ENCODE results near the gene CIB2. TPM values are rescaled to one million over a fixed set of nuclear protein-coding genes. Genes with fewer than 3 reads are reported as not detected.

Gene CIB2
- total and polyA plus RNA-seq, 2 experiments from 2014 or later: 59.5 to 64.4 TPM

DNA sequence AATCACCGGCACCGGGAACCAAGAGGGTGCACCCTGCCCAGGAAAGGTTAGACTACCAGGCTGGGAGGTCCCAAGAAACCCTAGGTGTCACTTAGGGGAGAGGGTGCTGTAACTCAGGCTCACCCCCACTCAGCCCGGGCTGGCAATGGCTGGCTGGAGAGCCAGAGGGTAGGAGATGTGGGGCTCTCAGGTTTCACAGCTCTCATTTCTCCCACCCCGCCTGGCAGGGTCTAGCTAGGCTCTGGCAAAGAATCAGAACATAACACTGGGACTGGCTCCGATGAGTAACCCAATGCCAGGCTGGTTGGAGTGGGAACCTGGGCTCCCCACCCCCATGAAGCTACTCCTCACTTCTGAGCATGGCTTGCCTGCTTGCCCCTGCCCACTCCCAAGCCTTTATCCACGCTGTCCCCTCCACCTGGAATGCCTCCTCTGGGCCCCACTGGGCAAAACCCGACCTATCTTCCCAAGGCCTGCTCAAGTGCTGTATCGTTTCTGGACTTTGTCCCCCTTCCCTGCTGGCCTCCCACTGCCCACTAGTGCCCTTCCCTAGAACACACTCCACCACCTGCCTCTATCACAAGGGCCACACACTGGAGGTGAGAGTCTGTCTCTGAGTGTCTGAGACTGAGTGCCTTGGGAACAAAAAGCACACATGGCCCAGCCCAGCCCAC, 2.0 kb downstream of the CIB2 start:
- no peak overlapping the region; the same call in 1 of the 3 replicates for H3K4me3 Mint-ChIP-seq
- Histone ChIP-seq H3K4me1 (ENCODE audit: insufficient read depth) (peaks cover 20% of the 10 kb centered on the region; the same call in 1 of the 2 replicates), H3K36me3 (ENCODE audit: insufficient read depth) (no peaks in the 10 kb centered on the region), H2AFZ (no peak overlapping the region), H3F3A (replicated peaks; ENCODE audit: low read depth) (0 out of 2 replicates have a peak, but pooled peaks cover 6% of the 10 kb centered on the region), H3K79me2 (replicated peaks; ENCODE audit: insufficient read depth) (peaks cover 3% of the 10 kb centered on the region; the same call in 1 of the 2 replicates), H3K27ac (ENCODE audit: low read depth) (no peak overlapping the region), H3K9me2 (ENCODE audit: insufficient read depth) (no peaks in the 10 kb centered on the region), H3K4me2 (peak overlapping the region; percentile 51; the same call in 1 of the 2 replicates), H3K4me3 (no peak overlapping the region), H3K27me3 (ENCODE audit: insufficient read depth) (no peaks in the 10 kb centered on the region), H4K20me1 (replicated peaks; ENCODE audit: insufficient read depth) (no peaks in the 10 kb centered on the region; the same call in 1 of the 2 replicates)
- no peaks in the 10 kb centered on the region for H3K9me3 Mint-ChIP-seq
- TF ChIP-seq POLR2AphosphoS5 (IDR thresholded peaks at IDR 0.05; ENCODE audit: low read depth): no peak
- TF ChIP-seq, protein P1, sequence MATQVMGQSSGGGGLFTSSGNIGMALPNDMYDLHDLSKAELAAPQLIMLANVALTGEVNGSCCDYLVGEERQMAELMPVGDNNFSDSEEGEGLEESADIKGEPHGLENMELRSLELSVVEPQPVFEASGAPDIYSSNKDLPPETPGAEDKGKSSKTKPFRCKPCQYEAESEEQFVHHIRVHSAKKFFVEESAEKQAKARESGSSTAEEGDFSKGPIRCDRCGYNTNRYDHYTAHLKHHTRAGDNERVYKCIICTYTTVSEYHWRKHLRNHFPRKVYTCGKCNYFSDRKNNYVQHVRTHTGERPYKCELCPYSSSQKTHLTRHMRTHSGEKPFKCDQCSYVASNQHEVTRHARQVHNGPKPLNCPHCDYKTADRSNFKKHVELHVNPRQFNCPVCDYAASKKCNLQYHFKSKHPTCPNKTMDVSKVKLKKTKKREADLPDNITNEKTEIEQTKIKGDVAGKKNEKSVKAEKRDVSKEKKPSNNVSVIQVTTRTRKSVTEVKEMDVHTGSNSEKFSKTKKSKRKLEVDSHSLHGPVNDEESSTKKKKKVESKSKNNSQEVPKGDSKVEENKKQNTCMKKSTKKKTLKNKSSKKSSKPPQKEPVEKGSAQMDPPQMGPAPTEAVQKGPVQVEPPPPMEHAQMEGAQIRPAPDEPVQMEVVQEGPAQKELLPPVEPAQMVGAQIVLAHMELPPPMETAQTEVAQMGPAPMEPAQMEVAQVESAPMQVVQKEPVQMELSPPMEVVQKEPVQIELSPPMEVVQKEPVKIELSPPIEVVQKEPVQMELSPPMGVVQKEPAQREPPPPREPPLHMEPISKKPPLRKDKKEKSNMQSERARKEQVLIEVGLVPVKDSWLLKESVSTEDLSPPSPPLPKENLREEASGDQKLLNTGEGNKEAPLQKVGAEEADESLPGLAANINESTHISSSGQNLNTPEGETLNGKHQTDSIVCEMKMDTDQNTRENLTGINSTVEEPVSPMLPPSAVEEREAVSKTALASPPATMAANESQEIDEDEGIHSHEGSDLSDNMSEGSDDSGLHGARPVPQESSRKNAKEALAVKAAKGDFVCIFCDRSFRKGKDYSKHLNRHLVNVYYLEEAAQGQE (IDR thresholded peaks at IDR 0.05; ENCODE audit: unreplicated experiment): no peak
- no peak for TF ChIP-seq JUNB (IDR thresholded peaks at IDR 0.05; ENCODE audit: unreplicated experiment)
- no peak for TF ChIP-seq NANOG (IDR thresholded peaks at IDR 0.05; ENCODE audit: borderline replicate concordance)
- no peak for TF ChIP-seq STAT1 (IDR thresholded peaks at IDR 0.05; ENCODE audit: unreplicated experiment)
- TF ChIP-seq EZH2phosphoT487 (IDR thresholded peaks at IDR 0.05; ENCODE audit: unreplicated experiment): no peak
- TF ChIP-seq EZH2 (IDR thresholded peaks at IDR 0.05; ENCODE audit: low read depth, unreplicated experiment): no peak
- TF ChIP-seq, protein P2, sequence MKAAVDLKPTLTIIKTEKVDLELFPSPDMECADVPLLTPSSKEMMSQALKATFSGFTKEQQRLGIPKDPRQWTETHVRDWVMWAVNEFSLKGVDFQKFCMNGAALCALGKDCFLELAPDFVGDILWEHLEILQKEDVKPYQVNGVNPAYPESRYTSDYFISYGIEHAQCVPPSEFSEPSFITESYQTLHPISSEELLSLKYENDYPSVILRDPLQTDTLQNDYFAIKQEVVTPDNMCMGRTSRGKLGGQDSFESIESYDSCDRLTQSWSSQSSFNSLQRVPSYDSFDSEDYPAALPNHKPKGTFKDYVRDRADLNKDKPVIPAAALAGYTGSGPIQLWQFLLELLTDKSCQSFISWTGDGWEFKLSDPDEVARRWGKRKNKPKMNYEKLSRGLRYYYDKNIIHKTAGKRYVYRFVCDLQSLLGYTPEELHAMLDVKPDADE (IDR thresholded peaks at IDR 0.05): no peak
- TF ChIP-seq, protein P3, sequence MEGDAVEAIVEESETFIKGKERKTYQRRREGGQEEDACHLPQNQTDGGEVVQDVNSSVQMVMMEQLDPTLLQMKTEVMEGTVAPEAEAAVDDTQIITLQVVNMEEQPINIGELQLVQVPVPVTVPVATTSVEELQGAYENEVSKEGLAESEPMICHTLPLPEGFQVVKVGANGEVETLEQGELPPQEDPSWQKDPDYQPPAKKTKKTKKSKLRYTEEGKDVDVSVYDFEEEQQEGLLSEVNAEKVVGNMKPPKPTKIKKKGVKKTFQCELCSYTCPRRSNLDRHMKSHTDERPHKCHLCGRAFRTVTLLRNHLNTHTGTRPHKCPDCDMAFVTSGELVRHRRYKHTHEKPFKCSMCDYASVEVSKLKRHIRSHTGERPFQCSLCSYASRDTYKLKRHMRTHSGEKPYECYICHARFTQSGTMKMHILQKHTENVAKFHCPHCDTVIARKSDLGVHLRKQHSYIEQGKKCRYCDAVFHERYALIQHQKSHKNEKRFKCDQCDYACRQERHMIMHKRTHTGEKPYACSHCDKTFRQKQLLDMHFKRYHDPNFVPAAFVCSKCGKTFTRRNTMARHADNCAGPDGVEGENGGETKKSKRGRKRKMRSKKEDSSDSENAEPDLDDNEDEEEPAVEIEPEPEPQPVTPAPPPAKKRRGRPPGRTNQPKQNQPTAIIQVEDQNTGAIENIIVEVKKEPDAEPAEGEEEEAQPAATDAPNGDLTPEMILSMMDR (conservative IDR thresholded peaks at IDR 0.05; ENCODE audit: low read depth in 2 of 2): no peak
- TF ChIP-seq, protein P4, sequence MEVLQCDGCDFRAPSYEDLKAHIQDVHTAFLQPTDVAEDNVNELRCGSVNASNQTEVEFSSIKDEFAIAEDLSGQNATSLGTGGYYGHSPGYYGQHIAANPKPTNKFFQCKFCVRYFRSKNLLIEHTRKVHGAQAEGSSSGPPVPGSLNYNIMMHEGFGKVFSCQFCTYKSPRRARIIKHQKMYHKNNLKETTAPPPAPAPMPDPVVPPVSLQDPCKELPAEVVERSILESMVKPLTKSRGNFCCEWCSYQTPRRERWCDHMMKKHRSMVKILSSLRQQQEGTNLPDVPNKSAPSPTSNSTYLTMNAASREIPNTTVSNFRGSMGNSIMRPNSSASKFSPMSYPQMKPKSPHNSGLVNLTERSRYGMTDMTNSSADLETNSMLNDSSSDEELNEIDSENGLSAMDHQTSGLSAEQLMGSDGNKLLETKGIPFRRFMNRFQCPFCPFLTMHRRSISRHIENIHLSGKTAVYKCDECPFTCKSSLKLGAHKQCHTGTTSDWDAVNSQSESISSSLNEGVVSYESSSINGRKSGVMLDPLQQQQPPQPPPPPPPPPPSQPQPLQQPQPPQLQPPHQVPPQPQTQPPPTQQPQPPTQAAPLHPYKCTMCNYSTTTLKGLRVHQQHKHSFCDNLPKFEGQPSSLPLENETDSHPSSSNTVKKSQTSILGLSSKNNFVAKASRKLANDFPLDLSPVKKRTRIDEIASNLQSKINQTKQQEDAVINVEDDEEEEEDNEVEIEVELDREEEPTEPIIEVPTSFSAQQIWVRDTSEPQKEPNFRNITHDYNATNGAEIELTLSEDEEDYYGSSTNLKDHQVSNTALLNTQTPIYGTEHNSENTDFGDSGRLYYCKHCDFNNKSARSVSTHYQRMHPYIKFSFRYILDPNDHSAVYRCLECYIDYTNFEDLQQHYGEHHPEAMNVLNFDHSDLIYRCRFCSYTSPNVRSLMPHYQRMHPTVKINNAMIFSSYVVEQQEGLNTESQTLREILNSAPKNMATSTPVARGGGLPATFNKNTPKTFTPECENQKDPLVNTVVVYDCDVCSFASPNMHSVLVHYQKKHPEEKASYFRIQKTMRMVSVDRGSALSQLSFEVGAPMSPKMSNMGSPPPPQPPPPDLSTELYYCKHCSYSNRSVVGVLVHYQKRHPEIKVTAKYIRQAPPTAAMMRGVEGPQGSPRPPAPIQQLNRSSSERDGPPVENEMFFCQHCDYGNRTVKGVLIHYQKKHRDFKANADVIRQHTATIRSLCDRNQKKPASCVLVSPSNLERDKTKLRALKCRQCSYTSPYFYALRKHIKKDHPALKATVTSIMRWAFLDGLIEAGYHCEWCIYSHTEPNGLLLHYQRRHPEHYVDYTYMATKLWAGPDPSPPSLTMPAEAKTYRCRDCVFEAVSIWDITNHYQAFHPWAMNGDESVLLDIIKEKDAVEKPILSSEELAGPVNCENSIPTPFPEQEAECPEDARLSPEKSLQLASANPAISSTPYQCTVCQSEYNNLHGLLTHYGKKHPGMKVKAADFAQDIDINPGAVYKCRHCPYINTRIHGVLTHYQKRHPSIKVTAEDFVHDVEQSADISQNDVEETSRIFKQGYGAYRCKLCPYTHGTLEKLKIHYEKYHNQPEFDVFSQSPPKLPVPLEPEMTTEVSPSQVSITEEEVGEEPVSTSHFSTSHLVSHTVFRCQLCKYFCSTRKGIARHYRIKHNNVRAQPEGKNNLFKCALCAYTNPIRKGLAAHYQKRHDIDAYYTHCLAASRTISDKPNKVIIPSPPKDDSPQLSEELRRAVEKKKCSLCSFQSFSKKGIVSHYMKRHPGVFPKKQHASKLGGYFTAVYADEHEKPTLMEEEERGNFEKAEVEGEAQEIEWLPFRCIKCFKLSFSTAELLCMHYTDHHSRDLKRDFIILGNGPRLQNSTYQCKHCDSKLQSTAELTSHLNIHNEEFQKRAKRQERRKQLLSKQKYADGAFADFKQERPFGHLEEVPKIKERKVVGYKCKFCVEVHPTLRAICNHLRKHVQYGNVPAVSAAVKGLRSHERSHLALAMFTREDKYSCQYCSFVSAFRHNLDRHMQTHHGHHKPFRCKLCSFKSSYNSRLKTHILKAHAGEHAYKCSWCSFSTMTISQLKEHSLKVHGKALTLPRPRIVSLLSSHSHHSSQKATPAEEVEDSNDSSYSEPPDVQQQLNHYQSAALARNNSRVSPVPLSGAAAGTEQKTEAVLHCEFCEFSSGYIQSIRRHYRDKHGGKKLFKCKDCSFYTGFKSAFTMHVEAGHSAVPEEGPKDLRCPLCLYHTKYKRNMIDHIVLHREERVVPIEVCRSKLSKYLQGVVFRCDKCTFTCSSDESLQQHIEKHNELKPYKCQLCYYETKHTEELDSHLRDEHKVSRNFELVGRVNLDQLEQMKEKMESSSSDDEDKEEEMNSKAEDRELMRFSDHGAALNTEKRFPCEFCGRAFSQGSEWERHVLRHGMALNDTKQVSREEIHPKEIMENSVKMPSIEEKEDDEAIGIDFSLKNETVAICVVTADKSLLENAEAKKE (CRISPR knock-in tag; IDR thresholded peaks at IDR 0.05): no peak
- TF ChIP-seq CREB1 (CRISPR knock-in tag; IDR thresholded peaks at IDR 0.05; ENCODE audit: low read depth): no peak
- TF ChIP-seq ZNF331 (CRISPR knock-in tag; IDR thresholded peaks at IDR 0.05; ENCODE audit: low read depth): no peak
- no peak for TF ChIP-seq ZNF114 (CRISPR knock-in tag; IDR thresholded peaks at IDR 0.05)
- no peaks in the 10 kb centered on the region for H3K36me3 Mint-ChIP-seq (ENCODE audit: low read depth)
- H3K4me1 Mint-ChIP-seq: peaks cover 31% of the 10 kb centered on the region
- H3K27ac Mint-ChIP-seq: peak overlapping the region; percentile 89
- ATAC-seq: peak; percentile 23
- H3K27me3 Mint-ChIP-seq (ENCODE audit: insufficient read depth, low read depth, poor library complexity): peaks cover 8% of the 10 kb centered on the region
- DNase-seq (ENCODE audit: low spot score): peak; percentile 27

Data from GM23338 (cell line).